OCI-LY3 (cell line): ENCODE measurements around the gene KHDC4.

ENCODE experiments used
- EZH2phosphoT487 ChIP-seq: fragments of 200-600 bp; shearing (Covaris generic); IDR thresholded peaks from 2 replicates; pipeline ENCODE4 v1.6.1; 2018; ENCODE audit warnings: antibody characterized with exemption, mixed run types, low read depth
- TF ChIP-seq, protein P1 (sequence below): fragments of 200-600, 300-600 bp; sonication (generic); IDR thresholded peaks from 2 replicates; pipeline ENCODE4 v1.5.1; 2014; ENCODE audit warnings: antibody characterized with exemption, low read length, low read depth

DNA sequence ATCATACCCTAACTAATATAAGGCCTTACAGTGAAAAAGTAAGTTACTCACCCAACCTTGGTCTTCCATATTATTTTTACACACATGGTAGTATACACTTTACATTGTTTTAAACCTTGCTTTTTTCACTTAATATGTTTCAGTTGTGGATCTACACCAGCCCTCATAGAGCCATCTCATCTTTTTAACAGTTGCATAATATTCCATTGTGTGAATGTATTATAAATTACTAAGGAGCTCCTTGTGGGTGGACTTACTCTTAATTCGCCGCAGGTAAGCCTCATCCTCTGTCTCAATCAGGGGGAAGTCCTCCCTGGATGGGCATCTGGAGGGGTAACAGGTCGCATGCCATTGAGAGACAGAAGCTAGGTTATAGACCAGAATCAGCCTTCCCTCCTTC is 20.4 kb upstream of the KHDC4 start:
- TF ChIP-seq, protein P1, sequence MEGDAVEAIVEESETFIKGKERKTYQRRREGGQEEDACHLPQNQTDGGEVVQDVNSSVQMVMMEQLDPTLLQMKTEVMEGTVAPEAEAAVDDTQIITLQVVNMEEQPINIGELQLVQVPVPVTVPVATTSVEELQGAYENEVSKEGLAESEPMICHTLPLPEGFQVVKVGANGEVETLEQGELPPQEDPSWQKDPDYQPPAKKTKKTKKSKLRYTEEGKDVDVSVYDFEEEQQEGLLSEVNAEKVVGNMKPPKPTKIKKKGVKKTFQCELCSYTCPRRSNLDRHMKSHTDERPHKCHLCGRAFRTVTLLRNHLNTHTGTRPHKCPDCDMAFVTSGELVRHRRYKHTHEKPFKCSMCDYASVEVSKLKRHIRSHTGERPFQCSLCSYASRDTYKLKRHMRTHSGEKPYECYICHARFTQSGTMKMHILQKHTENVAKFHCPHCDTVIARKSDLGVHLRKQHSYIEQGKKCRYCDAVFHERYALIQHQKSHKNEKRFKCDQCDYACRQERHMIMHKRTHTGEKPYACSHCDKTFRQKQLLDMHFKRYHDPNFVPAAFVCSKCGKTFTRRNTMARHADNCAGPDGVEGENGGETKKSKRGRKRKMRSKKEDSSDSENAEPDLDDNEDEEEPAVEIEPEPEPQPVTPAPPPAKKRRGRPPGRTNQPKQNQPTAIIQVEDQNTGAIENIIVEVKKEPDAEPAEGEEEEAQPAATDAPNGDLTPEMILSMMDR, result no peak
- no peak for TF ChIP-seq EZH2phosphoT487
